Lower leg skin (tissue), 4 donors: ENCODE results near the gene MRPL46. TPM values are rescaled to one million over a fixed set of nuclear protein-coding genes. Genes with fewer than 3 reads are reported as not detected.
"Not testable (repeated sequence)": the region's sequence is repeated elsewhere in the genome, so short reads cannot be mapped to it uniquely, and the experiment has no call there.

Experiments used
- DNase-seq, 2 donors: peaks; one replicate each; pipeline ENCODE4 v3.0.0-alpha.2; 2019; ENCODE audit warnings: low spot score in 2 of 2
- H3K4me3 ChIP-seq: fragments of 200-600 bp; sonication (generic); 2 replicates; pipeline ENCODE4 v1.5.1; 2017; ENCODE audit warnings: mild to moderate bottlenecking, low read depth; ENCODE audit not compliant: poor library complexity, severe bottlenecking
- POLR2A ChIP-seq, 2 donors: fragments of 450-650 bp; IDR thresholded peaks; one replicate each; pipeline ENCODE4 v1.6.1; 2016 to 2017; ENCODE audit warnings: antibody characterized with exemption in 2 of 2, mild to moderate bottlenecking in 1 of 2, moderate library complexity in 1 of 2
- WGBS, 2 donors: methylation state at CpG; one replicate each; pipeline ENCODE4 v1.1.5; 2018; 5-methylcytosine and 5-hydroxymethylcytosine counted together
- intact Hi-C: fragments of 100-400 bp; cut with DNase I; formaldehyde crosslinking; loops from one replicate; pipeline ENCODE4 v1.15.0; 2023; ENCODE audit warnings: low total_unique reads
- total RNA-seq, 4 donors: library from RNA; depleted of rRNA; stranded (reverse); fragments of >200 nt; gene quantifications; one replicate each; pipeline ENCODE4 v1.1.0, GENCODE V29; 2016
- TF ChIP-seq, protein P1 (sequence below), 3 donors: fragments of 450-650 bp; IDR thresholded peaks; one replicate each; pipeline ENCODE4 v1.5.1; 2016; ENCODE audit warnings: antibody characterized with exemption in 3 of 3, mild to moderate bottlenecking in 3 of 3, moderate library complexity in 2 of 3

Gene MRPL46
- total RNA-seq, 4 donors from 2014 or later, result 7.6 to 28.4 (median 17.8) TPM

GRCh38 chr15:88438181-88438580, 29.0 kb downstream of the MRPL46 start:
- WGBS, 2 donors, result 73 to 83% methylated on average over 5 of the region's 5 CpGs
- DNase-seq, result peak in 1 of 2 donors; percentile 70
- intact Hi-C loops, result no loop called here
- no peak overlapping the region for H3K4me3 ChIP-seq
- TF ChIP-seq, protein P1, sequence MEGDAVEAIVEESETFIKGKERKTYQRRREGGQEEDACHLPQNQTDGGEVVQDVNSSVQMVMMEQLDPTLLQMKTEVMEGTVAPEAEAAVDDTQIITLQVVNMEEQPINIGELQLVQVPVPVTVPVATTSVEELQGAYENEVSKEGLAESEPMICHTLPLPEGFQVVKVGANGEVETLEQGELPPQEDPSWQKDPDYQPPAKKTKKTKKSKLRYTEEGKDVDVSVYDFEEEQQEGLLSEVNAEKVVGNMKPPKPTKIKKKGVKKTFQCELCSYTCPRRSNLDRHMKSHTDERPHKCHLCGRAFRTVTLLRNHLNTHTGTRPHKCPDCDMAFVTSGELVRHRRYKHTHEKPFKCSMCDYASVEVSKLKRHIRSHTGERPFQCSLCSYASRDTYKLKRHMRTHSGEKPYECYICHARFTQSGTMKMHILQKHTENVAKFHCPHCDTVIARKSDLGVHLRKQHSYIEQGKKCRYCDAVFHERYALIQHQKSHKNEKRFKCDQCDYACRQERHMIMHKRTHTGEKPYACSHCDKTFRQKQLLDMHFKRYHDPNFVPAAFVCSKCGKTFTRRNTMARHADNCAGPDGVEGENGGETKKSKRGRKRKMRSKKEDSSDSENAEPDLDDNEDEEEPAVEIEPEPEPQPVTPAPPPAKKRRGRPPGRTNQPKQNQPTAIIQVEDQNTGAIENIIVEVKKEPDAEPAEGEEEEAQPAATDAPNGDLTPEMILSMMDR (IDR thresholded peaks at IDR 0.05), result no peak
- TF ChIP-seq POLR2A (IDR thresholded peaks at IDR 0.05), result no peak

- WGBS, 2 donors, result 72 to 81% methylated on average over 5 of the region's 5 CpGs
- intact Hi-C loops, H3K4me3 ChIP-seq, DNase-seq: not testable (repeated sequence)
These were observed 33.1 kb downstream of the MRPL46 start for GRCh38 chr15:88434106-88434505.

DNA sequence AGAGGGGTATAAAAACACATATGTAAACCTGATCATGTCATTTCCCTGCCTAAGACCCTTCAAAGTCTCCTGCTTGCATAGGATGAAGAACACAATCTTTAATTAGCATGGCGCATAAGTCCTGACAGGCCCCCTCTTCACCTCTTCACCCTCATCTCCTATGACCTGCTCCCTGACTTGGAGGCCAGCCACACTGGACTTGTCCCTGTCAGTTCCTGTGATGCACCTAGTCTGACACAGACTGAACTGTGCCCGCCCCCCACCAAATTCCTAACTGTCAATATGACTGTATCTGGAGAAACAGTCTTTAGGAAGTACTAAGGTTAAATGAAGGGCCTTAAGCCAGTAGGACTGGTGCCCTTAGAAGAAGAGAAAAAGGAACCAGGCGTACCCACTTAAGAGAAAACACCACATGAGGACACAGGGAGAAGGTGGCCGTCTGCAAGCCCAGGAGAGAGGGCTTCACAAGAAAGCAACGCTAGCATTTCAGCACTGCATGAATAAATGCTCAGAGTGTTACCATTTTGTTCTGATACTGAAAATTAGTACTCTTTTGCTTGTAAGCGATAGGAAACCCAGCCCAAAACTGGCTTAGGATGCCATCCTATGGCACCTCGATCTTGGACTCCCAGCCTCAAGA, 34.0 kb downstream of the MRPL46 start:
- no peak overlapping the region for H3K4me3 ChIP-seq
- TF ChIP-seq, protein P1 (IDR thresholded peaks at IDR 0.05), result no peak
- no peak for TF ChIP-seq POLR2A (IDR thresholded peaks at IDR 0.05)
- DNase-seq, result peak in 1 of 2 donors; percentile 78
- intact Hi-C loops, result no loop called here
- 83 to 87% methylated on average over 7 of the region's 7 CpGs for WGBS, 2 donors

- no peak for TF ChIP-seq POLR2A (IDR thresholded peaks at IDR 0.05)
- TF ChIP-seq, protein P1 (IDR thresholded peaks at IDR 0.05), result no peak
- no peak overlapping the region for H3K4me3 ChIP-seq
- 82 to 86% methylated on average over 10 of the region's 10 CpGs for WGBS, 2 donors
- intact Hi-C loops, result no loop called here
- DNase-seq, result peak in 1 of 2 donors; percentile 49
These were observed 35.7 kb downstream of the MRPL46 start for GRCh38 chr15:88431441-88431840.

GRCh38 chr15:88430051-88430450, 37.1 kb downstream of the MRPL46 start:
- no peak for DNase-seq
- intact Hi-C loops, result no loop called here
- TF ChIP-seq POLR2A (IDR thresholded peaks at IDR 0.05), result no peak
- TF ChIP-seq, protein P1 (IDR thresholded peaks at IDR 0.05), result no peak
- no peak overlapping the region for H3K4me3 ChIP-seq

DNA sequence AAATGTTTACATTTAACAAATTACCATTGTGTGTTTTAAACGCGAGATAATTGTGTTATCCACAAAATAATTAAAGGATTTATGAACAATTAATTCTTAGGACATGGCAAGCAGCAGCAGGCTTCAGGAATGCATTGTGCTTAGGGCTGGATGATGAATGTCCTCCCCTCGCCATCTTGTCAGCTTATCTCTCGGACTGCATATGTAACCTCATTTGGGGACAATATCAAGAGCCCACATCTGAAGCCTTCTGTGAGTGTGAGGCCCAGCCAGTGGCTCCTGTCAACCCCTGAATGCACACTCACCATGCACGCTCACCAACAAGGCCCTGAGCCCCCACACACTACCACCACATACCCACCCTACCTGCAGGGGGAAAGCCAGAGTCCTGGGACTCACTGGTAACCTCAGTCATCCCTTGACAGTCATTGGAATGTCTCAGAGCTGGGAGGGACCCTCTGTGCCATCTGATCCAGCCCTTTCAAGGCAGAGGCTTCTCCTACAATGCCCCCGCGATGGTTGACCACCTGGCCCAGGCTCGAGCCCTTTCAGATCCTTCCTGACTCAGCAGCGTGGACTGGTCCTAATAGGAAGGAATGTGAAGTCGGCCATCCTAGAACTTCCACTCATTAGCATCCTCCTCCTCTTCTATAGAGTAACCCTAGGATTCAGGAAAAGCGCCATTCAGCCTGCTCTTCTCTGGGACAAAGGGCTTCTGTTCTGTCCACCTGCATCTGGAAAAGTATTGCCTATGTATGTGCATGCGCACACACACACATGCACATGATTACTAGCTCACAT, 38.2 kb downstream of the MRPL46 start:
- 74% methylated on average over 12 of the region's 12 CpGs for WGBS, 2 donors
- no peak overlapping the region for H3K4me3 ChIP-seq
- no peak for TF ChIP-seq POLR2A (IDR thresholded peaks at IDR 0.05)
- TF ChIP-seq, protein P1 (IDR thresholded peaks at IDR 0.05), result no peak
- peak in 1 of 2 donors; percentile 50 for DNase-seq
- intact Hi-C loops, result no loop called here
